B cell (primary cell): Measurements from ENCODE around the gene MYLK4. TPM values are rescaled to one million over a fixed set of nuclear protein-coding genes. Genes with fewer than 3 reads are reported as not detected.

Experiments used
- ATAC-seq: fragments of 200-7000 bp; cut with Tn5 transposase; one replicate; pipeline ENCODE4 v1.10.0; 2021; ENCODE audit warnings: low read depth, mild to moderate bottlenecking, moderate number of reproducible peaks, moderate library complexity
- CTCF ChIA-PET: fragments of 350-600 bp; sonication (Branson Sonifier 250); formaldehyde crosslinking; loops from one replicate; lab custom pipeline; 2021; ENCODE audit warnings: antibody characterized with exemption, inconsistent platforms; lab: Charles Lee
- POLR2A ChIA-PET: fragments of 350-600 bp; sonication (Branson Sonifier 250); formaldehyde crosslinking; loops from one replicate; lab custom pipeline; 2021; ENCODE audit warnings: antibody characterized with exemption; lab: Charles Lee
- DNase-seq: peaks from one replicate; pipeline ENCODE4 v3.0.0; 2013
- H2AFZ ChIP-seq: 2 replicates; pipeline ENCODE4 v1.6.1; 2012; ENCODE audit warnings: mild to moderate bottlenecking, low read depth, low read length; ENCODE audit not compliant: insufficient read depth, poor library complexity, severe bottlenecking
- H3K27ac ChIP-seq, 2 donors: 1 replicate in 1 of 2; 2 replicates in 1 of 2; pipeline ENCODE4 v1.5.1; 2012 to 2013; ENCODE audit warnings: low read length in 2 of 2, mild to moderate bottlenecking in 2 of 2, moderate library complexity in 1 of 2
- H3K27me3 ChIP-seq, 4 experiments: fragments of 200-600 bp in 1 of 4; sonication (generic) in 1 of 4; replicated peaks in 1 of 4; 1 replicate in 2 of 4; 2 replicates in 2 of 4; pipeline versions ENCODE4 v1.6.1 to v1.7.0; 2013 to 2016; ENCODE audit warnings: low read length in 3 of 4, mild to moderate bottlenecking in 2 of 4, mixed read lengths in 1 of 4, moderate library complexity in 1 of 4; ENCODE audit not compliant: insufficient read depth in 4 of 4, control insufficient read depth in 3 of 4; ENCODE audit errors: control extremely low read depth in 1 of 4
- H3K36me3 ChIP-seq, 2 experiments: replicated peaks in 1 of 2; 1 replicate in 1 of 2; 2 replicates in 1 of 2; pipeline versions ENCODE4 v1.6.1 to v1.7.1; 2013; ENCODE audit warnings: low read length in 1 of 2; ENCODE audit not compliant: insufficient read depth in 2 of 2, control insufficient read depth in 1 of 2; ENCODE audit errors: control extremely low read depth in 1 of 2, extremely low read depth in 1 of 2
- H3K4me1 ChIP-seq, 2 donors: fragments of 200-600 bp in 1 of 2; sonication (generic) in 1 of 2; 1 replicate in 1 of 2; 2 replicates in 1 of 2; pipeline versions ENCODE4 v1.5.1 to v1.6.1; 2013 to 2017; ENCODE audit warnings: low read length in 2 of 2; ENCODE audit not compliant: control insufficient read depth in 2 of 2, insufficient read depth in 2 of 2
- H3K4me2 ChIP-seq: replicated peaks from 2 replicates; pipeline ENCODE3; 2012; ENCODE audit warnings: mild to moderate bottlenecking, low read depth, low read length; ENCODE audit not compliant: poor library complexity, severe bottlenecking
- H3K4me3 ChIP-seq, 5 experiments: fragments of 200-600 bp in 1 of 5; sonication (generic) in 1 of 5; 1 replicate in 3 of 5; 2 replicates in 2 of 5; pipeline versions ENCODE4 v1.5.1 to v1.7.0; 2011 to 2016; ENCODE audit warnings: low read length in 4 of 5, mild to moderate bottlenecking in 4 of 5, low read depth in 2 of 5, control low read depth in 1 of 5, moderate library complexity in 1 of 5; ENCODE audit not compliant: insufficient read depth in 1 of 5; ENCODE audit errors: control extremely low read depth in 1 of 5, extremely low read depth in 1 of 5
- H3K79me2 ChIP-seq: fragments of 200-600 bp; sonication (generic); one replicate; pipeline ENCODE4 v1.6.0; 2016; ENCODE audit warnings: low read length; ENCODE audit not compliant: control insufficient read depth, insufficient read depth
- H3K9ac ChIP-seq: fragments of 200-600 bp; sonication (generic); 2 replicates; pipeline ENCODE4 v1.6.1; 2017; ENCODE audit warnings: mild to moderate bottlenecking, low read length, moderate library complexity
- H3K9me3 ChIP-seq, 3 donors: one replicate each; pipeline versions ENCODE4 v1.6.1 to v1.7.1; 2013; ENCODE audit warnings: low read length in 2 of 3; ENCODE audit not compliant: control insufficient read depth in 2 of 3, insufficient read depth in 1 of 3; ENCODE audit errors: control extremely low read depth in 1 of 3
- H4K20me1 ChIP-seq: 2 replicates; pipeline ENCODE4 v1.6.0; 2012; ENCODE audit warnings: mild to moderate bottlenecking, low read length; ENCODE audit not compliant: insufficient read depth, control insufficient read depth, poor library complexity, severe bottlenecking
- H3K27ac Mint-ChIP-seq: one replicate; pipeline ENCODE4 v1.8.0; 2021; ENCODE audit warnings: mixed read lengths
- H3K27me3 Mint-ChIP-seq: one replicate; pipeline ENCODE4 v1.8.0; 2021; ENCODE audit warnings: mixed read lengths
- H3K4me1 Mint-ChIP-seq: one replicate; pipeline ENCODE4 v1.8.0; 2021; ENCODE audit warnings: mixed read lengths
- H3K4me3 Mint-ChIP-seq: one replicate; pipeline ENCODE4 v1.8.0; 2021; ENCODE audit warnings: mixed read lengths
- H3K9me3 Mint-ChIP-seq: one replicate; pipeline ENCODE4 v1.8.0; 2022; ENCODE audit warnings: mixed read lengths; ENCODE audit not compliant: insufficient read depth
- EZH2 ChIP-seq: IDR thresholded peaks from 2 replicates; pipeline ENCODE4 v1.6.1; 2012; ENCODE audit warnings: borderline replicate concordance, low read depth, mild to moderate bottlenecking, moderate library complexity, low read length; ENCODE audit not compliant: insufficient read depth, poor library complexity, severe bottlenecking
- WGBS: methylation state at CpG from one replicate; pipeline ENCODE4 v1.1.5; 2013; ENCODE audit warnings: missing lambda C conversion rate; ENCODE audit not compliant: insufficient coverage; 5-methylcytosine and 5-hydroxymethylcytosine counted together
- intact Hi-C: fragments of 100-400 bp; cut with micrococcal nuclease; formaldehyde crosslinking; loops from one replicate; pipeline ENCODE4 v1.10.0; 2022
- polyA plus RNA-seq: library from polyadenylated mRNA; depleted of rRNA; stranded (reverse); fragments of >200 nt; gene quantifications from 2 replicates; pipeline ENCODE4 v1.2.3, GENCODE V29; 2012
- total RNA-seq, 2 donors: library from RNA; stranded (reverse); fragments of 120-200 nt in 1 of 2; gene quantifications; 1 replicate in 1 of 2; 2 replicates in 1 of 2; pipeline versions ENCODE4 v1.2.3 to v1.2.4, GENCODE V29; 2013 to 2022
- TF ChIP-seq, protein P1 (sequence below): fragments of 200-600 bp; IDR thresholded peaks from one replicate; pipeline ENCODE4 v1.8.0; 2022; ENCODE audit warnings: antibody characterized with exemption, mild to moderate bottlenecking

The MYLK4 gene
- total and polyA plus RNA-seq, 2 donors (not counting 1 experiment from before 2014, with no cell fraction given): 0.51 to 1.2 TPM

DNA sequence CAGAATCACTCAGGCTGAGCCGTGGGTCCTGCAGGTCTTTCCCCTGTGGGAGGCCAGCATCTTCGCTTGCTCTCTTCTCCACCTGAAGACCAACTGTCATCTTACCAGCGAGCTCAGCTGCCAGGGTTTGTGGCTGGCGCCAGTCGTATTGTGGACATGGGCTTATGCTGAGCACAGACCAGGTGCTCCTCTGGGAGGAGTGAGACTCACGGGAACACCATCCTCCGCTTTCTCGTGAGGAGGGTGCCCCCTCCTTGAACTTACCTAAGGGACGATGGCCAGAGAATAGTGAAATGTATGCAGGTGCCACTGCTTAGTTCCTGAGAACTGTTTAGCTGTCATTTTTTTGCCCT is 31.6 kb upstream of the MYLK4 start:
- H3K36me3 ChIP-seq: peaks cover 8 to 59% of the 10 kb centered on the region in 2 experiments
- no peaks in the 10 kb centered on the region for H3K27me3 Mint-ChIP-seq
- peaks cover 1% of the 10 kb centered on the region for H3K4me1 Mint-ChIP-seq
- ChIA-PET CTCF (interaction anchor here (1.3 kb wide), 1 partner anchor 9 kb away, joined by 5 read pairs; no protein-coding TSS in a partner anchor), POLR2A (no interaction called here)
- 86% methylated on average over 7 of the region's 9 CpGs for WGBS
- intact Hi-C loops: no loop called here
- H3K9me3 ChIP-seq: no peaks in the 10 kb centered on the region
- no peak overlapping the region for H3K27ac ChIP-seq
- peaks cover 51% of the 10 kb centered on the region for H4K20me1 ChIP-seq
- no peaks in the 10 kb centered on the region for H3K4me1 ChIP-seq
- TF ChIP-seq, protein P1, sequence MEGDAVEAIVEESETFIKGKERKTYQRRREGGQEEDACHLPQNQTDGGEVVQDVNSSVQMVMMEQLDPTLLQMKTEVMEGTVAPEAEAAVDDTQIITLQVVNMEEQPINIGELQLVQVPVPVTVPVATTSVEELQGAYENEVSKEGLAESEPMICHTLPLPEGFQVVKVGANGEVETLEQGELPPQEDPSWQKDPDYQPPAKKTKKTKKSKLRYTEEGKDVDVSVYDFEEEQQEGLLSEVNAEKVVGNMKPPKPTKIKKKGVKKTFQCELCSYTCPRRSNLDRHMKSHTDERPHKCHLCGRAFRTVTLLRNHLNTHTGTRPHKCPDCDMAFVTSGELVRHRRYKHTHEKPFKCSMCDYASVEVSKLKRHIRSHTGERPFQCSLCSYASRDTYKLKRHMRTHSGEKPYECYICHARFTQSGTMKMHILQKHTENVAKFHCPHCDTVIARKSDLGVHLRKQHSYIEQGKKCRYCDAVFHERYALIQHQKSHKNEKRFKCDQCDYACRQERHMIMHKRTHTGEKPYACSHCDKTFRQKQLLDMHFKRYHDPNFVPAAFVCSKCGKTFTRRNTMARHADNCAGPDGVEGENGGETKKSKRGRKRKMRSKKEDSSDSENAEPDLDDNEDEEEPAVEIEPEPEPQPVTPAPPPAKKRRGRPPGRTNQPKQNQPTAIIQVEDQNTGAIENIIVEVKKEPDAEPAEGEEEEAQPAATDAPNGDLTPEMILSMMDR: no peak
- TF ChIP-seq EZH2: no peak
- no peaks in the 10 kb centered on the region for H3K9me3 Mint-ChIP-seq
- H3K4me3 ChIP-seq: no peak overlapping the region
- no peak overlapping the region for H3K27ac Mint-ChIP-seq
- no peak for ATAC-seq
- no peak for DNase-seq
- H3K27me3 ChIP-seq: no peaks in the 10 kb centered on the region
- H3K4me3 Mint-ChIP-seq: no peak overlapping the region
- H3K79me2 ChIP-seq: peaks cover 49% of the 10 kb centered on the region
- H3K9ac ChIP-seq: no peak overlapping the region
- H2AFZ ChIP-seq: no peak overlapping the region
- no peak overlapping the region for H3K4me2 ChIP-seq

GRCh38 chr6:2781685-2782355 is 31.1 kb upstream of the MYLK4 start:
- Histone ChIP-seq H3K79me2 (peaks cover 54% of the 10 kb centered on the region), H3K9me3 (no peaks in the 10 kb centered on the region), H3K36me3 (peaks cover 8 to 56% of the 10 kb centered on the region in 2 experiments), H3K4me2 (no peak overlapping the region), H3K27ac (no peak overlapping the region), H2AFZ (no peak overlapping the region), H4K20me1 (peaks cover 54% of the 10 kb centered on the region), H3K9ac (no peak overlapping the region), H3K27me3 (no peaks in the 10 kb centered on the region), H3K4me3 (no peak overlapping the region), H3K4me1 (no peaks in the 10 kb centered on the region)
- TF ChIP-seq EZH2: no peak
- TF ChIP-seq, protein P1: no peak
- no peak for DNase-seq
- no peaks in the 10 kb centered on the region for H3K9me3 Mint-ChIP-seq
- H3K27me3 Mint-ChIP-seq: no peaks in the 10 kb centered on the region
- intact Hi-C loops: no loop called here
- peaks cover 1% of the 10 kb centered on the region for H3K4me1 Mint-ChIP-seq
- H3K4me3 Mint-ChIP-seq: no peak overlapping the region
- CTCF ChIA-PET: interaction anchor here (1.3 to 2.8 kb wide), 2 partner anchors 9 kb away, joined by 5 to 12 read pairs; no protein-coding TSS in a partner anchor
- no peak overlapping the region for H3K27ac Mint-ChIP-seq
- no peak for ATAC-seq
- POLR2A ChIA-PET: interaction anchor here (0.7 kb wide), 1 partner anchor 46 kb away, joined by 3 read pairs; no protein-coding TSS in a partner anchor
- 97% methylated on average over 5 of the region's 7 CpGs for WGBS
